ENCODE data around the gene DOP1B. TPM values are rescaled to one million over a fixed set of nuclear protein-coding genes. Genes with fewer than 3 reads are reported as not detected.
A peak's percentile ranks its signal among the peaks of the same experiment; 100 is the strongest.

Gene DOP1B
- 13.5 TPM for total RNA-seq

- DNase-seq (ENCODE audit: extremely low spot score in 2 of 2) = no peak
- Histone ChIP-seq H3K36me3 (no peaks in the 10 kb centered on the region), H3K4me3 (peak within 1 kb of the TSS; percentile 72 to 75), H3K4me1 (peaks cover 21% of the 10 kb centered on the region), H3K27ac (peak within 1 kb of the TSS; percentile 86), H3K27me3 (no peaks in the 10 kb centered on the region), H3K9me3 (no peaks in the 10 kb centered on the region)
- intact Hi-C loops (cut with DNase I) = no loop called here
- TF ChIP-seq POLR2AphosphoS5 (IDR thresholded peaks at IDR 0.05; ENCODE audit: insufficient read depth in 1 of 2, low read depth in 1 of 2) = no peak
- TF ChIP-seq, protein P1, sequence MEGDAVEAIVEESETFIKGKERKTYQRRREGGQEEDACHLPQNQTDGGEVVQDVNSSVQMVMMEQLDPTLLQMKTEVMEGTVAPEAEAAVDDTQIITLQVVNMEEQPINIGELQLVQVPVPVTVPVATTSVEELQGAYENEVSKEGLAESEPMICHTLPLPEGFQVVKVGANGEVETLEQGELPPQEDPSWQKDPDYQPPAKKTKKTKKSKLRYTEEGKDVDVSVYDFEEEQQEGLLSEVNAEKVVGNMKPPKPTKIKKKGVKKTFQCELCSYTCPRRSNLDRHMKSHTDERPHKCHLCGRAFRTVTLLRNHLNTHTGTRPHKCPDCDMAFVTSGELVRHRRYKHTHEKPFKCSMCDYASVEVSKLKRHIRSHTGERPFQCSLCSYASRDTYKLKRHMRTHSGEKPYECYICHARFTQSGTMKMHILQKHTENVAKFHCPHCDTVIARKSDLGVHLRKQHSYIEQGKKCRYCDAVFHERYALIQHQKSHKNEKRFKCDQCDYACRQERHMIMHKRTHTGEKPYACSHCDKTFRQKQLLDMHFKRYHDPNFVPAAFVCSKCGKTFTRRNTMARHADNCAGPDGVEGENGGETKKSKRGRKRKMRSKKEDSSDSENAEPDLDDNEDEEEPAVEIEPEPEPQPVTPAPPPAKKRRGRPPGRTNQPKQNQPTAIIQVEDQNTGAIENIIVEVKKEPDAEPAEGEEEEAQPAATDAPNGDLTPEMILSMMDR (IDR thresholded peaks at IDR 0.05) = no peak
- peak in 1 of 2 donors; percentile 63 for TF ChIP-seq POLR2A (IDR thresholded peaks at IDR 0.05)
These were observed at the start of gene DOP1B for GRCh38 chr21:36156815-36157670. Gene DOP1B (plus strand): TSS chr21:36156824. CDS start chr21:36164734, 7,910 bp downstream.

GRCh38 chr21:36109868-36110267 is 46.8 kb upstream of the DOP1B start:
- Histone ChIP-seq H3K9me3 (no peaks in the 10 kb centered on the region), H3K27me3 (no peaks in the 10 kb centered on the region), H3K4me3 (no peak overlapping the region), H3K36me3 (no peaks in the 10 kb centered on the region), H3K27ac (no peak overlapping the region), H3K4me1 (peaks cover 12% of the 10 kb centered on the region)
- DNase-seq (ENCODE audit: extremely low spot score in 2 of 2) = no peak
- no peak for TF ChIP-seq POLR2AphosphoS5 (IDR thresholded peaks at IDR 0.05; ENCODE audit: insufficient read depth in 1 of 2, low read depth in 1 of 2)
- TF ChIP-seq, protein P1 (IDR thresholded peaks at IDR 0.05) = no peak
- TF ChIP-seq POLR2A (IDR thresholded peaks at IDR 0.05) = no peak
- intact Hi-C loops (cut with DNase I) = no loop called here

- intact Hi-C loops (cut with DNase I) = no loop called here
- Histone ChIP-seq H3K4me1 (peaks cover 9% of the 10 kb centered on the region), H3K9me3 (no peaks in the 10 kb centered on the region), H3K27ac (no peak overlapping the region), H3K27me3 (no peaks in the 10 kb centered on the region), H3K36me3 (no peaks in the 10 kb centered on the region), H3K4me3 (no peak overlapping the region)
- DNase-seq (ENCODE audit: extremely low spot score in 2 of 2) = no peak
- TF ChIP-seq, protein P1 (IDR thresholded peaks at IDR 0.05) = no peak
- no peak for TF ChIP-seq POLR2A (IDR thresholded peaks at IDR 0.05)
- no peak for TF ChIP-seq POLR2AphosphoS5 (IDR thresholded peaks at IDR 0.05; ENCODE audit: insufficient read depth in 1 of 2, low read depth in 1 of 2)
These were observed 45.4 kb upstream of the DOP1B start for GRCh38 chr21:36111238-36111637.

GRCh38 chr21:36113647-36114428 is 42.8 kb upstream of the DOP1B start:
- no peaks in the 10 kb centered on the region for H3K9me3 ChIP-seq
- TF ChIP-seq, protein P1 (IDR thresholded peaks at IDR 0.05) = no peak
- TF ChIP-seq POLR2A (IDR thresholded peaks at IDR 0.05) (no peak), POLR2AphosphoS5 (IDR thresholded peaks at IDR 0.05; ENCODE audit: insufficient read depth in 1 of 2, low read depth in 1 of 2) (peak in 1 of 2 donors; percentile 32)
- H3K4me3 ChIP-seq = peak overlapping the region in 1 of 2 donors; percentile 33
- no peaks in the 10 kb centered on the region for H3K27me3 ChIP-seq
- peak overlapping the region; percentile 70 for H3K27ac ChIP-seq
- peaks cover 9% of the 10 kb centered on the region for H3K4me1 ChIP-seq
- no peak for DNase-seq (ENCODE audit: extremely low spot score in 2 of 2)
- H3K36me3 ChIP-seq = no peaks in the 10 kb centered on the region
- intact Hi-C loops (cut with DNase I) = no loop called here
